Neural cell (in vitro differentiated cells): ENCODE results near the gene MED8. TPM values are rescaled to one million over a fixed set of nuclear protein-coding genes. Genes with fewer than 3 reads are reported as not detected.

Experiments
- H2AFZ ChIP-seq: fragments of 200-600, 300-800 bp; sonication (generic), shearing (Covaris generic); 2 replicates; pipeline ENCODE4 v1.6.0; 2014; ENCODE audit warnings: low read depth, mild to moderate bottlenecking, antibody characterized with exemption, low read length, moderate library complexity
- H3F3A ChIP-seq: fragments of 200-600 bp; shearing (Covaris generic); 2 replicates; pipeline ENCODE4 v1.6.1; 2016; ENCODE audit warnings: mild to moderate bottlenecking, moderate library complexity, mixed read lengths, antibody characterized with exemption, low read length; ENCODE audit not compliant: insufficient read depth, poor library complexity, severe bottlenecking
- H3K27ac ChIP-seq: fragments of 200-600, 300-800 bp; sonication (generic), shearing (Covaris generic); 2 replicates; pipeline ENCODE4 v1.5.1; 2014; ENCODE audit warnings: mild to moderate bottlenecking, low read length, moderate library complexity
- H3K27me3 ChIP-seq: fragments of 300-800, 200-600 bp; sonication (generic), shearing (Covaris generic); 2 replicates; pipeline ENCODE4 v1.6.0; 2014; ENCODE audit warnings: mild to moderate bottlenecking, low read depth, low read length, moderate library complexity; ENCODE audit not compliant: insufficient read depth
- H3K36me3 ChIP-seq: fragments of 300-800, 200-600 bp; sonication (generic), shearing (Covaris generic); 2 replicates; pipeline ENCODE4 v1.5.1; 2014; ENCODE audit warnings: mild to moderate bottlenecking, antibody characterized with exemption, low read length, moderate library complexity; ENCODE audit not compliant: insufficient read depth
- H3K4me2 ChIP-seq: fragments of 300-800, 200-600 bp; sonication (generic), shearing (Covaris generic); 2 replicates; pipeline ENCODE4 v1.6.0; 2014; ENCODE audit warnings: mild to moderate bottlenecking, low read length
- H3K4me3 ChIP-seq: fragments of 300-800, 200-600 bp; sonication (generic), shearing (Covaris generic); 2 replicates; pipeline ENCODE4 v1.5.1; 2014; ENCODE audit warnings: mild to moderate bottlenecking, low read length, moderate library complexity
- H3K79me2 ChIP-seq: fragments of 200-600 bp; shearing (Covaris generic); replicated peaks from 2 replicates; pipeline ENCODE4 v1.6.0; 2014; ENCODE audit warnings: mild to moderate bottlenecking, low read length, moderate library complexity; ENCODE audit not compliant: insufficient read depth
- H3K9ac ChIP-seq: fragments of 300-800, 200-600 bp; sonication (generic), shearing (Covaris generic); 2 replicates; pipeline ENCODE4 v1.6.1; 2016; ENCODE audit warnings: mild to moderate bottlenecking, low read length, mixed read lengths
- H3K9me2 ChIP-seq: fragments of 200-600 bp; shearing (Covaris generic); 2 replicates; pipeline ENCODE4 v1.6.1; 2016; ENCODE audit warnings: mild to moderate bottlenecking, low read length, mixed read lengths; ENCODE audit not compliant: insufficient read depth
- H3K9me3 ChIP-seq: fragments of 200-600, 300-800 bp; sonication (generic), shearing (Covaris generic); 2 replicates; pipeline ENCODE4 v1.6.1; 2016; ENCODE audit warnings: mild to moderate bottlenecking, mixed run types, low read length, moderate library complexity, mixed read lengths
- H4K20me1 ChIP-seq: fragments of 200-600 bp; shearing (Covaris generic); 2 replicates; pipeline ENCODE4 v1.6.1; 2016; ENCODE audit warnings: mild to moderate bottlenecking, mixed run types; ENCODE audit not compliant: insufficient read depth
- EP300 ChIP-seq: fragments of 450-650 bp; conservative IDR thresholded peaks from 2 replicates; pipeline ENCODE4 v1.6.1; 2014; ENCODE audit warnings: antibody characterized with exemption, mild to moderate bottlenecking, moderate library complexity; ENCODE audit not compliant: poor library complexity, severe bottlenecking
- EZH2 ChIP-seq: fragments of 200-600, 300-800 bp; shearing (Covaris generic), sonication (generic); IDR thresholded peaks from 2 replicates; pipeline ENCODE4 v1.6.1; 2014; ENCODE audit warnings: antibody characterized with exemption, low read length, borderline replicate concordance, mild to moderate bottlenecking; ENCODE audit not compliant: insufficient read depth, poor library complexity, severe bottlenecking
- MXI1 ChIP-seq: fragments of 450-650 bp; conservative IDR thresholded peaks from 2 replicates; pipeline ENCODE4 v1.6.1; 2014; ENCODE audit warnings: antibody characterized with exemption, mild to moderate bottlenecking; ENCODE audit not compliant: poor library complexity, severe bottlenecking
- POLR2AphosphoS5 ChIP-seq: IDR thresholded peaks from 2 replicates; pipeline ENCODE4 v1.6.1; 2012
- RAD21 ChIP-seq: fragments of 450-650 bp; conservative IDR thresholded peaks from 2 replicates; pipeline ENCODE4 v1.6.1; 2014; ENCODE audit warnings: antibody characterized with exemption, mild to moderate bottlenecking, moderate library complexity
- REST ChIP-seq: IDR thresholded peaks from 2 replicates; pipeline ENCODE4 v1.6.1; 2012; ENCODE audit warnings: borderline replicate concordance
- SMC3 ChIP-seq: fragments of 450-650 bp; conservative IDR thresholded peaks from 2 replicates; pipeline ENCODE4 v1.6.1; 2014; ENCODE audit warnings: antibody characterized with exemption, mild to moderate bottlenecking, moderate library complexity; ENCODE audit not compliant: poor library complexity
- TAF1 ChIP-seq: IDR thresholded peaks from 2 replicates; pipeline ENCODE4 v1.6.1; 2012; ENCODE audit warnings: low read depth
- polyA plus RNA-seq: library from polyadenylated mRNA; depleted of rRNA; stranded (reverse); fragments of >200 nt; gene quantifications from 2 replicates; pipeline ENCODE4 v1.2.3, GENCODE V29; 2014
- TF ChIP-seq, protein P1 (sequence below): fragments of 450-650 bp; IDR thresholded peaks from 2 replicates; pipeline ENCODE4 v1.5.1; 2014; ENCODE audit warnings: antibody characterized with exemption, mild to moderate bottlenecking, moderate library complexity; ENCODE audit not compliant: poor library complexity, severe bottlenecking

The MED8 gene
- polyA plus RNA-seq, 1 donor from 2014 or later = 59.2 TPM

GRCh38 chr1:43359696-43360095 is 29.9 kb downstream of the MED8 start:
- Histone ChIP-seq H3K4me2 (no peak overlapping the region), H3K79me2 (peaks cover 6% of the 10 kb centered on the region), H4K20me1 (no peaks in the 10 kb centered on the region), H3K27ac (no peak overlapping the region), H3K36me3 (no peaks in the 10 kb centered on the region), H2AFZ (no peak overlapping the region), H3K9me3 (no peaks in the 10 kb centered on the region), H3K4me3 (peak overlapping the region; percentile 93), H3K27me3 (no peaks in the 10 kb centered on the region), H3K9ac (no peak overlapping the region), H3F3A (no peaks in the 10 kb centered on the region), H3K9me2 (no peaks in the 10 kb centered on the region)
- TF ChIP-seq SMC3 (no peak), POLR2AphosphoS5 (no peak), MXI1 (no peak), RAD21 (no peak), EP300 (no peak), EZH2 (no peak), REST (no peak), TAF1 (no peak)
- TF ChIP-seq, protein P1, sequence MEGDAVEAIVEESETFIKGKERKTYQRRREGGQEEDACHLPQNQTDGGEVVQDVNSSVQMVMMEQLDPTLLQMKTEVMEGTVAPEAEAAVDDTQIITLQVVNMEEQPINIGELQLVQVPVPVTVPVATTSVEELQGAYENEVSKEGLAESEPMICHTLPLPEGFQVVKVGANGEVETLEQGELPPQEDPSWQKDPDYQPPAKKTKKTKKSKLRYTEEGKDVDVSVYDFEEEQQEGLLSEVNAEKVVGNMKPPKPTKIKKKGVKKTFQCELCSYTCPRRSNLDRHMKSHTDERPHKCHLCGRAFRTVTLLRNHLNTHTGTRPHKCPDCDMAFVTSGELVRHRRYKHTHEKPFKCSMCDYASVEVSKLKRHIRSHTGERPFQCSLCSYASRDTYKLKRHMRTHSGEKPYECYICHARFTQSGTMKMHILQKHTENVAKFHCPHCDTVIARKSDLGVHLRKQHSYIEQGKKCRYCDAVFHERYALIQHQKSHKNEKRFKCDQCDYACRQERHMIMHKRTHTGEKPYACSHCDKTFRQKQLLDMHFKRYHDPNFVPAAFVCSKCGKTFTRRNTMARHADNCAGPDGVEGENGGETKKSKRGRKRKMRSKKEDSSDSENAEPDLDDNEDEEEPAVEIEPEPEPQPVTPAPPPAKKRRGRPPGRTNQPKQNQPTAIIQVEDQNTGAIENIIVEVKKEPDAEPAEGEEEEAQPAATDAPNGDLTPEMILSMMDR = no peak

DNA sequence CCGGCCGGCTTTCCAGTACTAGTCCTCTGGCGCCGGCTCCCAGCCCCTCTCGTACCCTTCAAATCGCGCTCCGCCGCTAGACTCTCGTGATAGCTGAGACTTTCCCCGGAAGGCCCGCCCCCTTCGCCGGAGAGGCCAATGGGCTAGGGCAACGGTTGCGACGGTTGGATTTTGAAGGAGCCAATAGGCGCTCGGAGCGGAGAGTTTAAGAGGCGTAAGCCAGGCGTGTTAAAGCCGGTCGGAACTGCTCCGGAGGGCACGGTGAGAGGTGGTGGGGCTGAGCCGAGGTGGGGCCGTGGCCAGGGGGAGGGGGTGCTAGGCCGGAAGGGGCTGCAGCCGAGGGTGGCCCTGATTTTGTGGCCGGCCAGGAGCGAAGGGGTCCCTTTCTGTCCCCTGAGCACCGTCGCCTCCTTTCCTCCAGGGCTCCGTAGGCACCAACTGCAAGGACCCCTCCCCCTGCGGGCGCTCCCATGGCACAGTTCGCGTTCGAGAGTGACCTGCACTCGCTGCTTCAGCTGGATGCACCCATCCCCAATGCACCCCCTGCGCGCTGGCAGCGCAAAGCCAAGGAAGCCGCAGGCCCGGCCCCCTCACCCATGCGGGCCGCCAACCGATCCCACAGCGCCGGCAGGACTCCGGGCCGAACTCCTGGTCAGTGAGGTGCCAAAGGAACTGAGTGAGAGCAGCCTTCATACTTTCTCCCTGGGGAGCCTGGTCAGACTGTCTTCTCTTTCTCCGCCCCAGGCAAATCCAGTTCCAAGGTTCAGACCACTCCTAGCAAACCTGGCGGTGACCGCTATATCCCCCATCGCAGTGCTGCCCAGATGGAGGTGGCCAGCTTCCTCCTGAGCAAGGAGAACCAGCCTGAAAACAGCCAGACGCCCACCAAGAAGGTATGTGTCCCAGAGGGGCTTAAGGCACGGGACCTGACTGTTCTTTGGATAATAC is 30.6 kb downstream of the MED8 start, which contains the start of gene CDC20:
TSS of gene CDC20 (plus strand) at position 236 of the 948 bp plus-strand sequence. CDS start at position 471, 235 bp downstream.
- Histone ChIP-seq H3K4me2 (peak within 1 kb of the TSS; percentile 100), H3K79me2 (peaks cover 6% of the 10 kb centered on the region), H3K36me3 (no peaks in the 10 kb centered on the region), H3K9me2 (no peaks in the 10 kb centered on the region), H3K27ac (peak within 1 kb of the TSS; percentile 31), H3K4me3 (peak within 1 kb of the TSS; percentile 93), H2AFZ (peak within 1 kb of the TSS; percentile 98), H3F3A (no peaks in the 10 kb centered on the region), H3K9ac (peak within 1 kb of the TSS; percentile 68), H4K20me1 (no peaks in the 10 kb centered on the region), H3K27me3 (no peaks in the 10 kb centered on the region), H3K9me3 (no peaks in the 10 kb centered on the region)
- TF ChIP-seq MXI1 (peak; percentile 100), TAF1 (peak; percentile 56), RAD21 (no peak), POLR2AphosphoS5 (no peak)
